GM12872 (cell line): ENCODE measurements around the gene DAPK1.

Source experiments
- CTCF ChIP-seq: IDR thresholded peaks from 3 replicates; pipeline ENCODE4 v1.5.1; 2011; ENCODE audit warnings: low read depth, mild to moderate bottlenecking, low read length, moderate library complexity; ENCODE audit not compliant: insufficient read depth

DAPK1 gene

GRCh38 chr9:87681271-87682061, 183.8 kb downstream of the DAPK1 start:
- no peak for TF ChIP-seq CTCF

GRCh38 chr9:87682085-87682484, 184.4 kb downstream of the DAPK1 start:
- no peak for TF ChIP-seq CTCF

- no peak for TF ChIP-seq CTCF
These were observed 185.0 kb downstream of the DAPK1 start for GRCh38 chr9:87682618-87683017.

GRCh38 chr9:87683751-87684626, 186.3 kb downstream of the DAPK1 start:
- no peak for TF ChIP-seq CTCF

- peak; percentile 65 for TF ChIP-seq CTCF
These were observed 187.1 kb downstream of the DAPK1 start for GRCh38 chr9:87684627-87685219.

- no peak for TF ChIP-seq CTCF
These were observed 187.8 kb downstream of the DAPK1 start for GRCh38 chr9:87685441-87685840.

GRCh38 chr9:87685871-87686519, 188.3 kb downstream of the DAPK1 start:
- no peak for TF ChIP-seq CTCF
